Erythroblast (primary cell): ENCODE measurements around the gene NRXN3.

Experiments used
- GATA1 ChIP-seq: IDR thresholded peaks from 2 replicates; pipeline ENCODE4 v1.6.1; 2011; ENCODE audit warnings: low read depth, mild to moderate bottlenecking, control low read depth, low read length, moderate library complexity
- POLR2A ChIP-seq: IDR thresholded peaks from 2 replicates; pipeline ENCODE4 v1.6.1; 2011; ENCODE audit warnings: mild to moderate bottlenecking, low read length

- TF ChIP-seq POLR2A (no peak), GATA1 (no peak)
Observed at GRCh38 chr14:79334272-79334671, 1164.1 kb downstream of the NRXN3 start.
